GM19468 (cell line): ENCODE results near the gene UBXN6.

ENCODE experiments used
- ATAC-seq: cut with Tn5 transposase; IDR thresholded peaks from one replicate; pipeline ENCODE4 v1.9.1; 2021; ENCODE audit warnings: mild to moderate bottlenecking, moderate library complexity, moderate number of reproducible peaks; ENCODE audit not compliant: unreplicated experiment; ENCODE audit errors: extremely low read depth

The UBXN6 gene

DNA sequence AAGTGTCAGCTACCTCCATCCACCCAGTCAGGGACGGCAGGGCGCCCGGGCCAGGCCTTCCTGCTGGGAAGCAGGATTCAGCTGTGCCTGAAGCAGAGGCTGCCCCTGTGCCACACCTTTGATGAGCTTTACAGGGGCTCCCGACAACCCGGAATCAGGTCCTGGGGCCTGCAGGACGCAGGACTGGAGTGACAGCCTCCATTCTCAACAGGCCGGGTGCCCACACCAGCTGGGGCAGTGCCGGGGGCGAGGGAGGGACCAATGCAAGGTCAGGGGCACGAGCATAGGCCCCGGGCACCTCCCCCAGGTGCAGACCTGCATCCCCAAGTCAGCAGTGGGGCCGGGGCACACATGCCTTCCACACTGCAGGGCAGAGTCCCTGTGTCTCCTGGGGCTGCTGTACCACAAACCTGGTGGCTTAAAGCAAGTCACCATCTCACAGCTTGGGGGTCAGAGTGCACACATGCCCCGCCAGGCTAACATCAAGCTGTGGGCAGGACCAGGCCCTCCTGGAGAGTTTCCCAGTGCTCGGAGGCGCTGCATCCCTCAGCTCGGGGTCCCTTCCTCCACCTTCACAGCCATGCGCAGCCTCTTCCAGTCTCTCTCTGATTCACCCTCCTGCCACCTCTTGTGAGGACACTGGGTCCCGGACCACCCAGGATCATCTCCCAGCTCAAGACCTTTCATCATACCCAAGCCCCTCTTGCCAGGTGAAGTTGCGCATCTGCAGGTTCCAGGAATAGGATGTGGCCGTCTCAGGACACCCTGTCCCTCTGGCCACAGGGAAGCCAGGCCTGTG is 13.4 kb downstream of the UBXN6 start:
- ATAC-seq: no peak

DNA sequence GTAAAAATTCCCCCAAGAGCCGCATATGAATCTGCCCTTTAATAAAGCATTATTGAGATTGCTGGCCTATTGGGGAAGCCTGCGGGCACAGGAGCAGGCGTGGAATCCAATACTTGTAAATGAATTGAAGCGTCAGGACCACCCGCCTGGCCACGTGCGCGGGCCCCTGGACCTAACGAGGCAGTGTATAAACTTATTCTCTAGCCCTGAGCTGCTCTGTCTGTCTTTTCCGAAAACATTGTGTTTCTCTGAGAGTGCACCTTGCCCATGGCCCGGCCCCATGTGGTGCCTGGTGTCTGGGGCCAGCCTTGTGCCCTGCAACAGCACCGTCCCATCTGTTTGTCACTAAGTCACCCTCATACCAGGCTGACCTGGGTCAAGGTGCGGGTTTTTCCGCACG is 14.4 kb downstream of the UBXN6 start:
- ATAC-seq: no peak

DNA sequence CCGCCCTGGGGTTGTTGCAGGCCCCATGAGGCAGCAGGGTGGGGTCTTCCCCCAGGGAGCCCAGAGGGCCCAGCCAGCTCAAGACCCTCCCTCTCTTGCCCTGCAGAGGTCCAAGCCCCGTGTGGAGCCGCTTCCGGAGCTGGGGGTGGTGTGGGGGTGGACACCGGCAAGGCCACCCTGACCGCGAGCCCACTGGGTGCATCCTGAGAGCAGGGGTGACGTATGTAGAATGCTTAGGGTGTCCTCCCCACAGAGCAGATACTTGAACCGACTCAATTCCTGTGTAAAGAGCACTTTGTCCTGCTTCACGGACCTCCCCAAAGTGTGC is 14.8 kb downstream of the UBXN6 start:
- ATAC-seq: no peak

DNA sequence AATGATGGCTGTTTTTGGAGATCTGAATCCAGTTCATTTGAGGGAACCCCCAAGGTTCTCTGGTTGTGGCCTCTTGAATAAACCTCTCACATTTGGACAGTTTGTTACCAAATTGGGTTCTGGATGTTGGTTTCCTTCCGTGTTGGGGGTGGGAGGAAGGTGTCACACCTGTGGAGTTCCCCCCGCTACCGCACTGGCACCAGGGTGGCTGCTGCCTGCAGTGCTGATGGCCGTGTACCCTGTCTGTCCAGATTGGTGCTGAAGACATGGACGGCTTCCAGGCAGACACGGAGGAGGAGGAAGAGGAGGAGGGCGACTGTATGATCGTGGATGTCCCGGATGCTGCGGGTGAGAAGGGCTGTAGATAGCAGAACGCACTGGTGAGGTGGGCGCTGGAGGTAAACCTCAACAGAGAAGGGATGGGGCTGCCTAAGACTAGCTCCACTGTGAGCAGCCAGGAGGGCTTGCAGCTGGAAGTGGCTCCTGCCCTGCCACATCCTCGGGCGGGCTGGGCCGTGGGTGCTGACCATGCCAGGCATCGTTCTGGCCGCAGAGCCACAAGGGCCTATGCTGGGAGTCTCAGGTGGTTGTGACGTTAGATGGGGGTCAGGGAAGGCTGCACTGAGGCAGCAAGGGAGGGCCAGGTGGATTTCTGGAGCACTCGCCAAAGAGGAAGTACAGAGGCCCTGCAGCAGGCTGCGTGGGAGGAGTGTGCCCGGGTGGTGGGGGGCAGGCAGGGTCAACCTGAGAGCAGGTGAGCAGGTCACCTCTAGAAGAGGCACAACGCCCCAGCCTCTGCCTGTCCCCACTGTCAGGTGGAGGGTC is 15.4 kb downstream of the UBXN6 start:
- ATAC-seq: no peak

DNA sequence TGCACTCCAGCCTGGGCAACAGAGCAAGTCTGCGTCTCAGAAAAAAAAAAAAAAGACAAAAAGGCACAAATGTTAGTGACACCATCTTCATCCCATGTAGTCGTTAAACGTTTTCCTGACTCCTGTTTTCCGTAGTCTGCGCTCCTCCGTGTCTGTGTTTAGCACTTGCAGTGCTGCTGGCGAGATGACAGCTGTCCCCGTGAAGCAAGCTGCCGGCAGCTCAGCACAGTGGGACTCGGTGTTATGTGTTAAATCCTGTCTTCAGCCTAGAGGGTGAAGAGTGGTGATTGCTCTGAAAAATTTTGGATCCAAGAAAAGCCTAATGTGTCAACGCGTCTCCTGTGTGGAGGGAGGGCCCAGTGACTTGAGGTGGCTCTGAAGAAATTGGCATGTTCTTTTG is 18.4 kb downstream of the UBXN6 start:
- no peak for ATAC-seq

DNA sequence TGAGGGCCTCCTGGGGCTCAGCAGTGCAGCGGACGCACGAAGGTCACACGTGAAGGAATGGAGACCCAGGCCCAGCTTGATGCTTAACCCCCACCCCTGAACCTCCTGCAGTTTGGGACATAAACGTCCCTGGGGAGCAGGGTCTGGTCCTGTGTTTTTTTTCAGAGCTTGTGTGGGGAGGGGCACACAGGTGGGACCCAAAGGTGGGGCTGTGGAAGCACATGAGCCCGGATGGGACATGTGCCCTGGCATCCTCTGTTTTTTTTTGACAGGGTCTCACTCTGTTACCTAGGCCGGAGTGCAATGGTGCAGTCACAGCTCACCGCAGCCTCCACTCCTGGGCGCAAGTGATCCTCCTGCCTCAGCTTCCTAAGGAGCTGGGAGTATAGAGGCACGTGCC is 20.5 kb downstream of the UBXN6 start:
- ATAC-seq: no peak

DNA sequence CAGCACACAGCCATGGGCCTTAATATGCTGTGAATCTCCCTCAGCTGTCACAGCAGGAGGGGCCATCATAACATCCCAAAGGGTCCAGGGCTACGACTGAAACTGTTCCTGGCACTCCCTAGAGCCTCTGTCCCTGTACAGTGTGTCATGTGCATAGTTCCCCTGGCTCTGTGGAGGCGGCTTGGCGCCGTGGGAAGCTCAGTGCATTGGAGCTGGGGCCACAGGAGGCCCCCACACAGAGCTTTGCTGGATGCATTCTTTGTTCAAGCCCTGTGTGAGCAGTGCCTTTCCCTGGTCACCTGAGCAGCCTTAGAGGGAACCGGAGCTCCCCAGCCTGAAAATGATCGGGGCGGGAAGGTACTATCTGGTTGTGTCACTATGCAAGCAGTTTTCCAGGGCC is 21.4 kb downstream of the UBXN6 start:
- ATAC-seq: no peak

DNA sequence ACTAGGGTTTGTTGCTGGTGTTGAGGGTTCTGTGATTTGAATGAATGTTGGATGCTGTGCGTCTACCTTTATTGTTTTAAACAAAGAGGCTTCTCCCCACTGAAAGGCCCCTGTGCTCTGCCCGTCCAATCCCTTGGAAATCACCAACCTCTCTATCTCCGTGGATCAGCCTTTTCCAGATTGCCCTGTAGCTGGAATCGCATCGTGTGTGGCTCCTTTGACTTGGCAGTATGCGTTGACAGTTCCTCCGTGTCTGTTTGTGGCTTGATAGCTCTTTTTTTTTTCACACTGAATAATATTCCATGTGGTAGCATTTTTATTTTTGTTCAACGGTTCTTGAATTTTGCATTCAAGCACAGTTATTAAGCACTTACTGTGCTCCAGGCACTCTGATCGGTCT is 23.2 kb downstream of the UBXN6 start:
- no peak for ATAC-seq

DNA sequence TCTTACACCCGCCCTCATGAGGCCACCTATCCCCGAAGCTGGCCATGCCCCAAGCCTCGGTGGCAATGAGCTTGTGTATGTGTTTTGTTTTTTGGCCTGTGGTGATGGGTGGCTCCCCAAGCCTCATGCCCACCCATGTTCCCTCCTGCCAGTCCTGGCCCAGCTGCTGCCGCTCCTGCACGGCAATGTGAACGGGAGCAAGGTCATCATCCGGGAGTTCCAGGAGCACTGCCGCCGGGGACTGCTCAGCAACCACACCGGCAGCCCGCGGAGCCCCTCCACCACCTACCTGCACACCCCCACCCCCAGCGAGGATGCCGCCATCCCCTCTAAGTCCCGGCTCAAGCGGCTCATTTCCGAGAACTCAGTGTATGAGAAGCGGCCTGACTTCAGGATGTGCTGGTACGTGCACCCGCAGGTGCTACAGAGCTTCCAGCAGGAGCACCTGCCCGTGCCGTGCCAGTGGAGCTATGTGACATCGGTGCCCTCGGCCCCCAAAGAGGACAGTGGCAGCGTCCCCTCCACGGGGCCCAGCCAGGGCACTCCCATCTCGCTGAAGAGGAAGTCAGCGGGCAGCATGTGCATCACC is 24.6 kb downstream of the UBXN6 start:
- ATAC-seq: no peak

DNA sequence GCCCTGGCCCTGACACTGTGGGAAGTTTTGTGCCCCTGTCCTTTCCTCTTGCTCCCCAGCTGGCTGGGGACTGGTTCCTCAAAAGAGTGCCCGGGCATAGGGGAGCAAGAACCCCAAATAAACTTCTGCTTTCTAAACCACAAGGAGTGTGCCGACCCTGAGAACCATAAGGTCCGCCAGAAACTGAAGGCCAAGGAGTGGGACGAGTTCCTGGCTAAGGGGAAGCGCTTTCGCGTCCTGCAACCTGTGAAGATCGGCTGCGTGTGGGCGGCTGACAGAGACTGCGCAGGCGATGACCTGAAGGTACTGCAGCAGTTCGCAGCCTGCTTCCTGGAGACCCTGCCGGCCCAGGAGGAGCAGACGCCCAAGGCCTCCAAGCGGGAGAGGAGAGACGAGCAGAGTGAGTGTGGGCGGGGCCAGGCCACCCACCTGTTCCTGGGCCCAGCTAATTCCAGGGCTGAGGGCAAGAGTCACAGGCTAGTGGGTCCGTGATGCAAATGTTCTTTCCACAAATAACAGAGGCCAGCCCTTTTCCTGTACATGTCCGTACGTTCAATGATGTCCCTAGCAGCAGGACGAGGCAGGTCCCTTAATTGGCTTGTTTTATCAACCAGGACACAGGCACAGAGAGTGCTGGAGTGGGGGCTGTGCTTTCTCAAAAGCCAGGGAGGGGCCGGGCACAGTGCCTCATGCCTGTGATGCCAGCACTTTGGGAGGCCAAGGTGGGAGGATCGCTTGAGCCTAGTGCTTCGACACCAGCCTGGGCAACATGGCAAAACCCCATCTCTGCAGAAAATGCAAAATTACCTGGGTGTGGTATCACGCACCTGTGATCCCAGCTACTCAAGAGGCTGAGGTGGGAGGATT is 25.6 kb downstream of the UBXN6 start:
- ATAC-seq: no peak

DNA sequence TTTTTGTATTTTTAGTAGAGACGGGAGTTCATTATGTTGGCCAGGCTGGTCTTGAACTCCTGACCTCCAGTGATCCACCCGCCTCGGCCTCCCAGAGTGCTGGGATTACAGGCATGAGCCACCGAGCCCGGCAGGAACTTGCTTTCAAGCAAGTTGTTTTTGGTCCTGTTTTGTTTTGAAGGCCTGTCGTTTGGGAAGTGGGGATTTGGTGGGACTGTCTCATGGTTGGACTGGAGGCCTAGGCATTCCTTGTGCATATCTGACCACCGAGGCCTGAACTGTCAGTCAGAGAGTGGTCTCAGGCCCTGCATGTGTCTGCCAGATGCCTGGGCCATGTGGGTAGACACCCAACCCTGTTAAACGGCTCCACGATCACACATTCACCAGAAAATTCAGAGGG is 26.3 kb downstream of the UBXN6 start:
- no peak for ATAC-seq

DNA sequence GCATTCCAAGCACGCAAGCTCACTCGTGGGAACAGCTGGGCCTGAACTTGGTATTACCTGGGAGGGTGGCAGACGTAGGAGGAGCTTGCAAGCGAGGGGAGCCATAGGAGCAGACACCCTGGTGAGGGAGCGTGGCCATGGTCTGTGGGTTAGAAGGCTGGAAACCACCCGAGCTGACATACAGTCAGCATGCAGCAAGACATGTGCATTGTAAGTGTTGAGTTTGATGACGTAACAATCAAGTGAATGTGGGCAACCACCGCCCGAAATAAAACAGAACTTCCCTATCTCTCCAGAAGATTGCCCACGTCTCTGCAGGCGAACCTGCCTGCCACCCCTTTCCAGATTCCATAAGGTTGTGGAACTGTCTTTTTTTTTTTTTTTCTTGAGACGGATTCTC is 26.8 kb downstream of the UBXN6 start:
- no peak for ATAC-seq

DNA sequence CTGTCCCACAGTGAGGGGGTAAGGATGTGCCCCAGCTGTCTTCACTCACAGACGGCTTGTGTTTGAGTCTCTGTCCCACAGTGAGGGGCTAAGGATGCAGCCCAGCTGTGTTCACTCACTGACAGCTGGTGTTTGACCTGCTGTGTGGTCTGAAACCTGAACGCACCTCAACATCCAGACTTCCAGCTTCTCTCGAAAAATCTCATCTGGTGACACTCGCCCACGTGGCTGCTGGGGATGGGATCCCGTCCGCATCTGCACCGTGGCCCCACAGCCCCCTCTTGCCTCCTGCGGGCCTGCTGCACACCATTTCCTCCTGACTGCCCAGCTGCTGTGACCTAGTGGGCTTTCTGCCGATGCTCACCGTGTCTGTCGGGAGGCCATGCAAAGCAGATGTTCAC is 27.8 kb downstream of the UBXN6 start:
- ATAC-seq: no peak

DNA sequence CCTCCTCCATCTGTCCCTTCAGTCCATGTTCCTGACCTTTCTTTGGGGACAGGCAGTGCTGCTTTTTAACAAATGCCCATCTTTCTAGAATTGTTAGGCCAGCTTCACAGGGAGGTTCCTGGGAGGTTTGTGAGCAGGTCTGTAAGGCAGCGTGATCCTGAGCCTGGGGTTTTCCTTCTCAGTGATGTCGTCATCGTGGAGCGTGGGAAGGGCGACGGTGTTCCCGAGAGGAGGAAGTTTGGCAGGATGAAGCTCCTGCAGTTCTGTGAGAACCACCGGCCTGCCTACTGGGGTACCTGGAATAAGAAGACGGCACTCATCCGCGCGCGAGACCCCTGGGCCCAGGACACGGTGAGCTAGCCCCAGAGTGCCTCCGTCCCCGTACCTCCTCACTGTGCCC is 28.3 kb downstream of the UBXN6 start:
- no peak for ATAC-seq

DNA sequence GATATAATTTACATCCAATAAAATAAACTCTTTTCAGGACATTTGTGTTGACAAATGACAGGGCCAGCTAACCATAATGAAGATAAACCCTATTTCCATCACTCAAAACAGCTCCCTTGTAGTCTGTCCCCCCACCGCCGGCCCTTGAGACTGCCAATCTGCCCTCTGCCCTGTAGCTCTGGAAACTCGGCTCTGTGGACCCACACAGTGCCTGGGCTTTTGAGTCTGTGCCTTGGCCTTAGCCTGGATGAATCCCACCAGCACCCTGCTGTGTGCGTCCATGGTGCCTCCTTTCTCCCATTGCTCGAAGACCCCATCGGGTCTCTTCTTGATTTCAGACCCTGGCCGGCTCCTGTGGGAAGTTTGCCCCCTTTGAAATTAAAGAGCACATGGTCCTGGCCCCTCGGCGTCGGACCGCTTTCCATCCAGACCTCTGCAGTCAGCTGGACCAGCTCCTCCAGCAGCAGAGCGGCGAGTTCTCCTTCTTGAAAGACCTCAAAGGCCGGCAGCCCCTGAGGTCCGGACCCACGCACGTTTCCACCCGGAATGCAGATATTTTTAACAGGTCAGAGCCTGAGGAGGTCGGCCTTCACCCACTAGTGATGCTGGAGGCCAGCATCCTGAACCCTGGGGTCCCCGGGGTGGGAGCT is 29.1 kb downstream of the UBXN6 start:
- ATAC-seq: no peak

DNA sequence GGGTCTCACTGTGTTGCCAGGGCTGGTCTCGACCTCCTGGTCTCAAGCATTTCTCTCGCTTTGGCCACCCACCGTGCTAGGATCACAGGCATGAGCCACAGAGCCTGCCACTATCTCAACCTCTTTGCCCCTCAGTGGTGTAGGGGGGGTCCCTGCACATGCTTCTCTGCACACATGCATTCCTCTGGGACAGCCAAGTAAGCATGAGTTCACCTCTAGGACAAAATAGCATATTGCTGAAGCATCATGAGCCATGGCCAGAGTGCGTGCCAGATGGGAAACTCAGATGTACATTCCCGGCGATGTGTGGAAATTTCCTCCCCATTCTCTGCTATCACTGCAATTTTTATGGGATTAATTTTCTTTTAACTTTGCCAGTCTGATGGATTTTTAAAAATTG is 32.1 kb downstream of the UBXN6 start:
- ATAC-seq: no peak

DNA sequence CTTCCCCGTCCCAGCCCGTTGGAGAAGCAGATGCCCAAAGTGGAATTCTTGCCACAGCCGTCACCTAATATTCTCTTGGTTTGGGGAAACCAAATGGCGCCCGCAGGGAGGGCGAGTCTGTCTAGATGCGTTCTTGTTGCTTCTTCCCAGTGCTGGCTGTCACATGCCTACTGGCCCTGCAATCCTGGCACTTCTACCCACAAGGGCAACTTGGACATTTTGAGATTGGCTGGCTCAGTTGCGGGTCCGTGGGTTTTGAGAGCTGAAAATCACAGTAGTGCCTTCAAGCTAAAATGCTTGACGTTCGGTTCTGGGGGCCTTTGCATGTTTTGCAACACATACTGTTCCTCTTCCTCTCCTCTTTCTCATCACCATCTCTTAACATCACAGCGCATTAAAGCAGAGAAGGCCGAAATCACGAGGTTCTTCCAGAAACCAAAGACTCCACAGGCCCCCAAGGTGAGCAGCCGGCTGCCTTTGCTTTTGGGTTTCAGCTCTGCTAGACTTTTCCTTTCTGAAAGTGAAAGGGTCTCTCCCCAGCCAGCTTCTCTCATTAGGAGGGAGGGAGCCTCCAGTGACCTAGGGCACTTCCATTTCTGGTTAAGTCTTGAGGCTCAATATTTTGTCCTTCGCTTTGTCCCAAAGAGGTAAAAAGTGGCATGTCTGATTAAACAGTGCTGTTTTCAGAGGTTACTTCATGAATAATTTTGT is 34.0 kb downstream of the UBXN6 start:
- ATAC-seq: no peak

DNA sequence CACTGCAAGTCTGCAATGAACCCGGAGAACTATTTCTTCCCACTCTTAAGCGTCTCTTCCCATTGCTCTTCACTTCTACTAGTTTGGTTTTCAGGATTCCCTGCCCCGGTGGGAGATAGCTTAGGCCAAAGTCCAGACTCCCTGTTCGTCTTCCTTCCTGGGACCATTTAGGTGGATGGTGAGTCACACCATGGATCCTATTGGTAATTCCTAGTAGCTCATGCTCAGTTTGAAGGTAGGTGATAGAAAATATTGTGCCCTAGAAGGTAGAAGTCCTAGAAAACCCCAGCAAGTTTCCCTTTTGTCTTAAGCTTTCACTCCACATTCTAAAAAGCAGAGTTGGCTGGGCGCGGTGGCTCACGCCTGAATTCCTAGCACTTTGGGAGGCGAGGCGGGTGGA is 41.3 kb downstream of the UBXN6 start:
- ATAC-seq: no peak

DNA sequence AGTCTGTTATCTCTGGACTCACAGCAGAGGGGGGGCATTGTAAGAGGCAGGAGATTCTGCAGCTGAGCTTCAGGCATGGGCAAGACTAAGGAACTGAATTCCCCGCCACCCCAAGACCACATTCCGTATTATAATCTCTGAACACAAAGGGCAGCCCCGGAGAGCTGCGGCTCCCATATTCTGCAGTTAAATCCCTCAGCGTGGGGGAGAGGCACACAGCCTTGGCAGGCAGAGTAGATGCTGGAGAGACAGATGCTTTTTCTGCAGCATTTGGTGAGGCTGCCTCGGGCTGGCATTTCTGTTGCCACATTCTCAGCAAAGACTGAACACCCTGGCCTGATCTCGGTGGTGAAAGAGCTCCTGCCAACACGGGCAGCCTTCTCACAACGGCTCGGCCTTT is 42.2 kb downstream of the UBXN6 start:
- no peak for ATAC-seq
